ENCODE measurements around the gene MRPS6. TPM values are rescaled to one million over a fixed set of nuclear protein-coding genes. Genes with fewer than 3 reads are reported as not detected.
A peak's percentile ranks its signal among the peaks of the same experiment; 100 is the strongest.

Gene MRPS6
- total and polyA plus RNA-seq, 2 of the 13 experiments (the other 11 are each of a cell fraction or from before 2014, with no cell fraction given): 14.2 to 26.9 TPM

DNA sequence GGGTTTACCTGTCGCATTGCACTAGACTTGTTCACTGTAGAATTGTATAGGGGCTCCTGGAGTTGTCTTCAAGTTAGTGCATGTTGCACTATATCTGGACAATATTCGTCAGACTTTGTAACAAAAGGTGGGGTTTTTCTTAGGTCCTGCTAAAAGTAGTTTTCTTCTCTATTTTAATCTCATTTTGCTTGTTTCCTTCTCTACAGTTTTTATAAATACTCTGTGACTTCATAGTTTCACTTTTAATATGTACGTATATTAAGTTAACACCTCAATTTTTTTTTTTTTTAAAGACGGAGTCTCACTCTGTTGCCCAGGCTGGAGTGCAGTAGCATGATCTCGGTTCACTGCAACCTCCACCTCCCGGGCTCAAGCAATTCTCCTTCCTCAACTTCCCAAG lies 26.5 kb upstream of the MRPS6 start (continued):
- TF ChIP-seq HIC2 (CRISPR knock-in tag; IDR thresholded peaks at IDR 0.05; ENCODE audit: low read depth) (no peak), KDM3A (CRISPR knock-in tag; IDR thresholded peaks at IDR 0.05; ENCODE audit: low read depth) (no peak), ZBTB20 (CRISPR knock-in tag; IDR thresholded peaks at IDR 0.05; ENCODE audit: borderline replicate concordance, low read depth) (no peak), RAD21 (CRISPR knock-in tag; IDR thresholded peaks at IDR 0.05) (no peak)

- ATAC-seq: no peak
- CTCF ChIA-PET (ENCODE audit: low intra/inter-chr PET ratio, low total read pairs): no interaction called here
- H2AFZ ChIP-seq (ENCODE audit: low read length): no peak overlapping the region
- TF ChIP-seq ZNF446 (CRISPR knock-in tag; IDR thresholded peaks at IDR 0.05) (no peak), GRHL1 (CRISPR knock-in tag; conservative IDR thresholded peaks at IDR 0.05) (no peak), MEIS1 (CRISPR knock-in tag; IDR thresholded peaks at IDR 0.05; ENCODE audit: borderline replicate concordance) (no peak), PRDM4 (CRISPR knock-in tag; IDR thresholded peaks at IDR 0.05; ENCODE audit: borderline replicate concordance) (no peak), GZF1 (CRISPR knock-in tag; IDR thresholded peaks at IDR 0.05) (no peak), ZNF337 (CRISPR knock-in tag; IDR thresholded peaks at IDR 0.05; ENCODE audit: borderline replicate concordance, low read depth) (no peak), ZIK1 (CRISPR knock-in tag; IDR thresholded peaks at IDR 0.05; ENCODE audit: borderline replicate concordance, low read depth) (no peak), ZNF143 (CRISPR knock-in tag; IDR thresholded peaks at IDR 0.05) (no peak), SMAD9 (CRISPR knock-in tag; IDR thresholded peaks at IDR 0.05) (no peak), MAFK (conservative IDR thresholded peaks at IDR 0.05 in 1 of 2, IDR thresholded peaks at IDR 0.05 in 1 of 2; ENCODE audit: low read length in 2 of 2) (peak in 1 of 2 experiments; percentile 54; a peak in 2 of 4 replicates), MAFF (IDR thresholded peaks at IDR 0.05; ENCODE audit: low read depth, low read length) (peak; percentile 21; the same call in 1 of the 2 replicates)
- TF ChIP-seq, protein P1, sequence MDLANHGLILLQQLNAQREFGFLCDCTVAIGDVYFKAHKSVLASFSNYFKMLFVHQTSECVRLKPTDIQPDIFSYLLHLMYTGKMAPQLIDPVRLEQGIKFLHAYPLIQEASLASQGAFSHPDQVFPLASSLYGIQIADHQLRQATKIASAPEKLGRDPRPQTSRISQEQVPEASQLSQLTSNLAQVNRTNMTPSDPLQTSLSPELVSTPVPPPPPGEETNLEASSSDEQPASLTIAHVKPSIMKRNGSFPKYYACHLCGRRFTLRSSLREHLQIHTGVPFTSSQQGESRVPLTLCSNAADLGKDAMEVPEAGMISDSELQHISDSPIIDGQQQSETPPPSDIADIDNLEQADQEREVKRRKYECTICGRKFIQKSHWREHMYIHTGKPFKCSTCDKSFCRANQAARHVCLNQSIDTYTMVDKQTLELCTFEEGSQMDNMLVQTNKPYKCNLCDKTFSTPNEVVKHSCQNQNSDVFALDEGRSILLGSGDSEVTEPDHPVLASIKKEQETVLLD (CRISPR knock-in tag; IDR thresholded peaks at IDR 0.05; ENCODE audit: low read depth): no peak
Observed at GRCh38 chr21:34047835-34048234, 25.5 kb upstream of the MRPS6 start.

More at GRCh38 chr21:34047835-34048234, 25.5 kb upstream of the MRPS6 start:
- no peaks in the 10 kb centered on the region for H3K79me2 ChIP-seq (ENCODE audit: insufficient read depth, low read length)
- no peak overlapping the region for H3K4me2 ChIP-seq (ENCODE audit: low read depth, low read length)
- in situ Hi-C loops (cut with HindIII; ENCODE audit: extremely low pct_ligation_motif_present, low pct_unique_long_range_greater_than_20kb) (no loop called here), intact Hi-C loops (cut with micrococcal nuclease; ENCODE audit: unreplicated experiment) (no loop called here)
- no peak overlapping the region for H3K4me3 ChIP-seq (replicated peaks in 1 of 3; ENCODE audit: insufficient read depth in 1 of 3, low read depth in 2 of 3, low read length in 3 of 3)
- H3K9ac ChIP-seq (ENCODE audit: insufficient read depth, low read depth, low read length): no peak overlapping the region
- DNase-seq (ENCODE audit: low spot score) (no peak), FAIRE-seq (no peak)
- no peaks in the 10 kb centered on the region for H4K20me1 ChIP-seq (ENCODE audit: insufficient read depth, low read length)
- H3K9me3 ChIP-seq (ENCODE audit: low read length): no peaks in the 10 kb centered on the region
- peaks cover 1 to 3% of the 10 kb centered on the region in 2 experiments; a peak in 1 of 5 replicates for H3K27me3 ChIP-seq (ENCODE audit: control insufficient read depth in 1 of 2, insufficient read depth in 2 of 2, low read length in 2 of 2)
- no peaks in the 10 kb centered on the region for H3K4me1 ChIP-seq (ENCODE audit: insufficient read depth, low read length)
- H3K36me3 ChIP-seq (replicated peaks in 1 of 2; ENCODE audit: control insufficient read depth in 1 of 2, insufficient read depth in 2 of 2, low read length in 2 of 2): no peaks in the 10 kb centered on the region
- H3K27ac ChIP-seq (ENCODE audit: extremely low read length, insufficient read depth, low read length): no peak overlapping the region
- BruUV-seq (replicated peaks): no TSS peak
- POLR2A ChIA-PET: no interaction called here

Measured in HepG2 (cell line).